GM12873 (cell line): ENCODE measurements around the gene NEDD4L.

Source experiments
- CTCF ChIP-seq: IDR thresholded peaks from 2 replicates; pipeline ENCODE4 v1.5.1; 2012; ENCODE audit warnings: low read depth, mild to moderate bottlenecking, moderate library complexity, low read length, control low read depth; ENCODE audit not compliant: insufficient read depth; ENCODE audit errors: missing control alignments

Gene NEDD4L

GRCh38 chr18:58027341-58027740 is 16.7 kb upstream of the NEDD4L start:
- TF ChIP-seq CTCF, result no peak

GRCh38 chr18:58028109-58028784 is 15.8 kb upstream of the NEDD4L start:
- no peak for TF ChIP-seq CTCF

- no peak for TF ChIP-seq CTCF
Measured at GRCh38 chr18:58032233-58032632, 11.8 kb upstream of the NEDD4L start.

GRCh38 chr18:58033216-58033615 is 10.8 kb upstream of the NEDD4L start:
- no peak for TF ChIP-seq CTCF

GRCh38 chr18:58034370-58034769 is 9.7 kb upstream of the NEDD4L start:
- no peak for TF ChIP-seq CTCF

- no peak for TF ChIP-seq CTCF
Measured at GRCh38 chr18:58037163-58037562, 6.9 kb upstream of the NEDD4L start.

GRCh38 chr18:58038063-58038462 is 6.0 kb upstream of the NEDD4L start:
- TF ChIP-seq CTCF, result no peak

GRCh38 chr18:58041633-58042032 is 2.4 kb upstream of the NEDD4L start:
- TF ChIP-seq CTCF, result no peak
